HCT116 (cell line): ENCODE results near the gene LAYN. TPM values are rescaled to one million over a fixed set of nuclear protein-coding genes. Genes with fewer than 3 reads are reported as not detected.

Experiments
- ATAC-seq: fragments of 200-7000 bp; cut with Tn5 transposase; 2 replicates; pipeline ENCODE4 v1.9.1; 2020; ENCODE audit warnings: mild to moderate bottlenecking, moderate library complexity
- BruUV-seq: library from RNA; stranded (reverse); fragments of 400-500 nt; replicated peaks from 2 replicates; lab custom pipeline; 2021; lab: Mats Ljungman, UMichigan
- CTCF ChIA-PET: fragments of 300-600 bp; sonication (Branson Sonifier 250); formaldehyde crosslinking; loops from one replicate; lab custom pipeline; 2021; ENCODE audit warnings: antibody characterized with exemption; lab: Charles Lee
- POLR2A ChIA-PET: fragments of 300-600, 350-600 bp; sonication (Branson Sonifier 250); formaldehyde crosslinking; loops from one replicate; lab custom pipeline; 2021; ENCODE audit warnings: antibody characterized with exemption; lab: Charles Lee
- RAD21 ChIA-PET, 2 experiments: fragments of 300-600 bp; sonication (Branson Sonifier 250); formaldehyde crosslinking; loops; one replicate each; lab custom pipeline; 2023; ENCODE audit warnings: low total read pairs in 2 of 2; ENCODE audit not compliant: uncharacterized antibody in 2 of 2, unreplicated experiment in 2 of 2, low non-redundant PET in 1 of 2; lab: Charles Lee
- DNase-seq: peaks from one replicate; pipeline ENCODE4 v3.0.0-alpha.2; 2010; ENCODE audit warnings: low read depth, low spot score
- H2AFZ ChIP-seq: fragments of 200-600 bp; shearing (Covaris generic), sonication (generic); 2 replicates; pipeline ENCODE4 v1.6.1; 2017; ENCODE audit warnings: low read depth, mixed run types, mixed read lengths, antibody characterized with exemption, low read length; ENCODE audit not compliant: poor library complexity, severe bottlenecking
- H3K27ac ChIP-seq: 2 replicates; pipeline ENCODE4 v1.5.1; 2012; ENCODE audit warnings: low read depth, low read length
- H3K27me3 ChIP-seq: fragments of 200-600 bp; sonication (generic); 2 replicates; pipeline ENCODE4 v1.6.1; 2016; ENCODE audit warnings: mixed run types, low read length, mixed read lengths; ENCODE audit not compliant: insufficient read depth
- H3K36me3 ChIP-seq, 2 experiments: fragments of 200-500 bp in 1 of 2; fragments of 200-600 bp in 1 of 2; sonication (Bioruptor generic) in 1 of 2; sonication (generic) in 1 of 2; 2 replicates each; pipeline versions ENCODE4 v1.5.1 to v1.6.1; 2014 to 2016; ENCODE audit warnings: low read length in 2 of 2, inconsistent platforms in 1 of 2, mixed read lengths in 1 of 2, mixed run types in 1 of 2; ENCODE audit not compliant: insufficient read depth in 2 of 2, control insufficient read depth in 1 of 2
- H3K4me1 ChIP-seq, 2 experiments: fragments of 200-600 bp in 1 of 2; sonication (generic) in 1 of 2; 2 replicates each; pipeline versions ENCODE4 v1.5.1 to v1.6.1; 2012 to 2017; ENCODE audit warnings: low read length in 2 of 2, inconsistent platforms in 1 of 2, mild to moderate bottlenecking in 1 of 2, mixed read lengths in 1 of 2, mixed run types in 1 of 2, moderate library complexity in 1 of 2; ENCODE audit not compliant: insufficient read depth in 2 of 2, control insufficient read depth in 1 of 2
- H3K4me2 ChIP-seq: fragments of 200-600 bp; sonication (generic); 2 replicates; pipeline ENCODE4 v1.6.1; 2017; ENCODE audit warnings: mixed run types, low read length, mixed read lengths
- H3K4me3 ChIP-seq, 2 experiments: fragments of 200-600 bp in 1 of 2; sonication (generic) in 1 of 2; replicated peaks in 1 of 2; 2 replicates each; pipeline ENCODE4 v1.5.1; 2011 to 2016; ENCODE audit warnings: low read length in 2 of 2, control low read depth in 1 of 2, low read depth in 1 of 2, mild to moderate bottlenecking in 1 of 2, mixed read lengths in 1 of 2, mixed run types in 1 of 2
- H3K79me2 ChIP-seq: fragments of 200-600 bp; sonication (generic); 2 replicates; pipeline ENCODE4 v1.6.1; 2017; ENCODE audit warnings: mild to moderate bottlenecking, mixed run types, low read length, moderate library complexity, mixed read lengths; ENCODE audit not compliant: insufficient read depth
- H3K9ac ChIP-seq: fragments of 200-600 bp; sonication (generic); 2 replicates; pipeline ENCODE4 v1.6.1; 2016; ENCODE audit warnings: low read length, mixed read lengths
- H3K9me2 ChIP-seq: fragments of 200-600 bp; sonication (generic), shearing (Covaris generic); 2 replicates; pipeline ENCODE4 v1.6.1; 2017; ENCODE audit warnings: mixed run types, mild to moderate bottlenecking, moderate library complexity; ENCODE audit not compliant: insufficient read depth
- H3K9me3 ChIP-seq, 2 experiments: fragments of 200-500 bp in 1 of 2; fragments of 200-600 bp in 1 of 2; sonication (Bioruptor generic) in 1 of 2; sonication (generic) in 1 of 2; 2 replicates each; pipeline ENCODE4 v1.6.1; 2014 to 2017; ENCODE audit warnings: low read length in 2 of 2, mixed read lengths in 2 of 2, inconsistent platforms in 1 of 2, low read depth in 1 of 2, mild to moderate bottlenecking in 1 of 2, mixed run types in 1 of 2, moderate library complexity in 1 of 2; ENCODE audit not compliant: control insufficient read depth in 1 of 2, insufficient read depth in 1 of 2
- H4K20me1 ChIP-seq: fragments of 200-600 bp; sonication (generic), shearing (Covaris generic); 2 replicates; pipeline ENCODE4 v1.6.1; 2017; ENCODE audit warnings: mixed run types, mild to moderate bottlenecking, moderate library complexity; ENCODE audit not compliant: insufficient read depth
- ATF3 ChIP-seq: IDR thresholded peaks from 2 replicates; pipeline ENCODE4 v1.6.1; 2012
- CEBPB ChIP-seq: IDR thresholded peaks from 2 replicates; pipeline ENCODE4 v1.6.1; 2012; ENCODE audit warnings: low read depth
- CTCF ChIP-seq, 3 experiments: fragments of 200-600 bp in 1 of 3; sonication (generic) in 1 of 3; IDR thresholded peaks in 2 of 3; conservative IDR thresholded peaks in 1 of 3; 2 replicates each; pipeline ENCODE4 v1.5.1; 2012 to 2017; ENCODE audit warnings: low read depth in 2 of 3, low read length in 2 of 3, antibody characterized with exemption in 1 of 3, borderline replicate concordance in 1 of 3, control low read depth in 1 of 3, mild to moderate bottlenecking in 1 of 3, mixed read lengths in 1 of 3, mixed run types in 1 of 3, moderate library complexity in 1 of 3; ENCODE audit not compliant: insufficient read depth in 1 of 3
- EGR1 ChIP-seq: IDR thresholded peaks from 2 replicates; pipeline ENCODE4 v1.6.1; 2012; ENCODE audit warnings: low read depth
- EZH2 ChIP-seq: fragments of 200-600 bp; sonication (generic); IDR thresholded peaks from 2 replicates; pipeline ENCODE4 v1.6.1; 2017; ENCODE audit warnings: antibody characterized with exemption, mixed run types
- FOSL1 ChIP-seq: IDR thresholded peaks from 2 replicates; pipeline ENCODE4 v1.6.1; 2012; ENCODE audit warnings: low read depth
- JUND ChIP-seq: IDR thresholded peaks from 2 replicates; pipeline ENCODE4 v1.6.1; 2012
- REST ChIP-seq: IDR thresholded peaks from 2 replicates; pipeline ENCODE4 v1.6.1; 2012; ENCODE audit warnings: low read depth
- SIN3A ChIP-seq: IDR thresholded peaks from 2 replicates; pipeline ENCODE4 v1.6.1; 2012; ENCODE audit warnings: low read depth
- SRF ChIP-seq: IDR thresholded peaks from 2 replicates; pipeline ENCODE4 v1.6.1; 2012; ENCODE audit warnings: low read depth
- TCF7L2 ChIP-seq: IDR thresholded peaks from 2 replicates; pipeline ENCODE4 v1.7.0; 2011; ENCODE audit warnings: borderline replicate concordance, inconsistent platforms; ENCODE audit not compliant: insufficient read depth, insufficient read length; ENCODE audit errors: extremely low read depth
- ZNF274 ChIP-seq: fragments of 200-500 bp; sonication (Bioruptor generic); IDR thresholded peaks from 2 replicates; pipeline ENCODE4 v1.6.1; 2014; ENCODE audit warnings: mild to moderate bottlenecking, low read depth, low read length, inconsistent platforms
- intact Hi-C: fragments of 100-400 bp; cut with micrococcal nuclease; formaldehyde crosslinking; loops from 2 replicates; pipeline ENCODE4 v1.10.0; 2022
- total RNA-seq: library from RNA; stranded (reverse); gene quantifications from one replicate; pipeline ENCODE4 v1.2.1, GENCODE V29; 2021; ENCODE audit not compliant: unreplicated experiment

LAYN gene
- total RNA-seq, 1 experiment from 2014 or later: not detected

GRCh38 chr11:111577821-111578220 is 37.3 kb downstream of the LAYN start:
- Histone ChIP-seq H3K9me3 (no peaks in the 10 kb centered on the region), H3K27me3 (no peaks in the 10 kb centered on the region), H3K27ac (no peak overlapping the region), H3K4me2 (no peak overlapping the region), H3K36me3 (no peaks in the 10 kb centered on the region), H4K20me1 (no peaks in the 10 kb centered on the region), H3K9ac (no peak overlapping the region), H3K9me2 (no peaks in the 10 kb centered on the region), H3K79me2 (no peaks in the 10 kb centered on the region), H3K4me3 (no peak overlapping the region), H2AFZ (no peak overlapping the region), H3K4me1 (no peaks in the 10 kb centered on the region)
- POLR2A ChIA-PET: no interaction called here
- TF ChIP-seq ZNF274 (no peak), CEBPB (no peak), REST (no peak), ATF3 (no peak)
- RAD21 ChIA-PET: no interaction called here
- intact Hi-C loops: no loop called here
- BruUV-seq: no TSS peak
- CTCF ChIA-PET: no interaction called here
- no peak for ATAC-seq
- DNase-seq: no peak

GRCh38 chr11:111581341-111581740 is 40.8 kb downstream of the LAYN start:
- Histone ChIP-seq H3K9me3 (no peaks in the 10 kb centered on the region), H3K27ac (no peak overlapping the region), H3K79me2 (no peaks in the 10 kb centered on the region), H3K9me2 (no peaks in the 10 kb centered on the region), H3K4me1 (no peaks in the 10 kb centered on the region), H4K20me1 (no peaks in the 10 kb centered on the region), H3K4me2 (no peak overlapping the region), H2AFZ (no peak overlapping the region), H3K9ac (no peak overlapping the region), H3K4me3 (no peak overlapping the region), H3K36me3 (no peaks in the 10 kb centered on the region), H3K27me3 (no peaks in the 10 kb centered on the region)
- no peak for DNase-seq
- RAD21 ChIA-PET: no interaction called here
- POLR2A ChIA-PET: no interaction called here
- intact Hi-C loops: loop anchor here (10.0 kb wide), 1 partner anchor 413 kb away; no protein-coding TSS in a partner anchor
- BruUV-seq: no TSS peak
- no peak for ATAC-seq
- CTCF ChIA-PET: interaction anchor here (1.6 kb wide), 1 partner anchor 196 kb away, joined by 3 read pairs; no protein-coding TSS in a partner anchor
- TF ChIP-seq TCF7L2 (no peak), CEBPB (no peak), SRF (no peak), EGR1 (no peak), EZH2 (no peak), JUND (no peak), FOSL1 (no peak), ATF3 (no peak), CTCF (IDR thresholded peaks at IDR 0.05 in 2 of 3, conservative IDR thresholded peaks at IDR 0.05 in 1 of 3; ENCODE audit: borderline replicate concordance in 1 of 3, insufficient read depth in 1 of 3, low read depth in 2 of 3, low read length in 2 of 3) (no peak), SIN3A (no peak)
